ENCODE data around the gene TRIO.

The TRIO gene

DNA sequence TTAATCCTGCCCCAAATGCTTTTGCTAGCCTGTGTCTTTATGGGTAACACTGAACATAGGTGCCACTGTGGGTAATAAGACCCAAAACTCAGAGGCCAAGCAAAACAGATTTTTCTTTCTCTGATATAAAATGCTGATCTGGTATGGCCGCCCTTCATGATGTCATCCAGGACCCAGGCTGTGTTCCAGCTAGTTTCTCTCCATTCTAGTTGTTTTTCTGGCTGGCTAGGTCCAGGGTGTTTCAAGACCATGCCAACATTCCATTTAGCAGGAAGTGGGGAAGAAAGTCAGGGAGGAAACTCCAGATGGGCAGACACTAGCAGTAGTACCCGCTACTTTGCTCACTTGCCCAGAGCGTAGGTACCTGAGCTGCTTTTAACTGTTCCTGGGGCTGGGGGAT, 254.6 kb downstream of the TRIO start:
- H3K36me3 ChIP-seq (ENCODE audit: insufficient read depth, low read length): peaks cover 14% of the 10 kb centered on the region
- no peak overlapping the region for H3K9ac ChIP-seq (ENCODE audit: insufficient read length)
- no peak overlapping the region for H3K27ac ChIP-seq
- no peak for DNase-seq (ENCODE audit: low read depth, low spot score)
- no peak overlapping the region for H3K4me3 ChIP-seq
- TF ChIP-seq FOXP2 (optimal IDR thresholded peaks at IDR 0.05; ENCODE audit: control extremely low read depth, extremely low read length, insufficient read depth) (no peak), POLR2AphosphoS5 (IDR thresholded peaks at IDR 0.05; ENCODE audit: borderline replicate concordance, low read depth, low read length) (no peak), EZH2 (IDR thresholded peaks at IDR 0.05) (no peak)
- H3K9me3 ChIP-seq (ENCODE audit: low read depth, low read length): no peaks in the 10 kb centered on the region

DNA sequence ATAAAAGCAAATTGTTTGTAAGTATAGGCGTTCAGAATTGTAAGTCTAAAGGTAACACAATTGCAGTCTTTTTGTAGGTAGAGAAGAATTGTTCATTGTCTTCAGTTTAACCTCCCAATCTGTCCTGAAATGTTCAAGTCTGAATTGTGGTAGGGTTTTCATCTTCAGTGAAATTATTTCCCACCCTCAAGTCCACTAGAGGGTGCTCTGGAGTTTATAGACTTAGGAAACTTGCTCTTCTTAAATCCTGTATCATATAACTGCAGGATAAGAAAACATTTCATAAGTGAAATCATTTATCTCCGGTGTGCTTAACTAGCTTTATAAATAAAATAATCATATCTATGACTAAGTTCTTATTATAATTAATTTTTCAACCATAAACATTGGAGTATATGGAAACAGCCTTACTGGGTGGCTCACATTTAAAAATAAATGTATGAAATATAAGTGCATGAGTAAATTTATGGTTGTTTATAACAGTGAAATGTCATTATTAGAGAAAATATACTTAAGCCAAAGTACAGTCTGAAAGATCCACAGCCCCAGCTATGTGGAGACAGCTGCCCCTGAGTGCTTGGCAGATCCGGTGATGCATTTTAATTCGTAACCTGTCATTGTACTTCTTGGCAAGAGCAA, 256.0 kb downstream of the TRIO start:
- Histone ChIP-seq H3K9me3 (ENCODE audit: low read depth, low read length) (no peaks in the 10 kb centered on the region), H3K36me3 (ENCODE audit: insufficient read depth, low read length) (peaks cover 13% of the 10 kb centered on the region), H3K9ac (ENCODE audit: insufficient read length) (no peak overlapping the region), H3K4me3 (no peak overlapping the region), H3K27ac (no peak overlapping the region)
- no peak for DNase-seq (ENCODE audit: low read depth, low spot score)
- TF ChIP-seq POLR2AphosphoS5 (IDR thresholded peaks at IDR 0.05; ENCODE audit: borderline replicate concordance, low read depth, low read length): no peak

DNA sequence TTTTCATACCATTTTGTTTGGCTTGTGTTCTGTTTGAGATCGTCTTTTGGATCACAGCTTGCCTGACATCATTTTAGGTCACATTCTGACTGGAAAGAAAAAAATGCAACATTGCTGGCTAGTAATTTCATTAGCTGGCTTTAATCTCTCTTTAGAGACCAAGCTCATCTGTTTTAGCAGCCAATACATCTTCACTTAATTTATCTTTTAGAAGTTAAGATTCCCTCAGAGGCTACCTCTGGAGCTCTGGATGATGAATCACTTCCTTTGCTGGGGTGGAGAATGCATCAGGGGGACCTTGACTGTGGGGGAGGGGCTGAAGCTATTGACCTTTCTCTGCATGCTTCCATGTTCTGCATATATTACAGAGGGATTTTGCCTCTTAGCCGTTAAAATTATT, 256.9 kb downstream of the TRIO start:
- H3K36me3 ChIP-seq (ENCODE audit: insufficient read depth, low read length): peaks cover 10% of the 10 kb centered on the region
- no peak for DNase-seq (ENCODE audit: low read depth, low spot score)

DNA sequence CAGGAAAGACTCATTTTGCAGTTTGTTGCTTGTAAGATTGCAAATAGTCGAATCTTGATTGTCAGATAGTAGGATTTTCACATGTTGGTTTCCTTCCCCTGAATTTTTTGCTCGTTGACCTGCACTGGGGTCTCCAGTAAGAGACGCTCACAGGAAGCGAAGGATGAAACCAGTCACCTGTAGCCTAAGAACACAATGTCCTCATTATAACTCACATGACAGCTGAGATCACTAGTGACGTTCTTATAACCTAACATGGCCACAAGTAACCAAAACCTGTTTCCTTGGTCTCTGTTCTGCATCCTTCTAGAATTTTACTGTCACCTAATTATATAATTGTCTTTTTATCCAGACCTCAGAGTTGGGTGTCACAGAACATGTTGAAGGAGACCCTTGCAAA, 257.5 kb downstream of the TRIO start:
- H3K27ac ChIP-seq: no peak overlapping the region
- no peaks in the 10 kb centered on the region for H3K9me3 ChIP-seq (ENCODE audit: low read depth, low read length)
- no peak for TF ChIP-seq POLR2AphosphoS5 (IDR thresholded peaks at IDR 0.05; ENCODE audit: borderline replicate concordance, low read depth, low read length)
- TF ChIP-seq EZH2 (IDR thresholded peaks at IDR 0.05): no peak
- no peak for TF ChIP-seq FOXP2 (optimal IDR thresholded peaks at IDR 0.05; ENCODE audit: control extremely low read depth, extremely low read length, insufficient read depth)
- DNase-seq (ENCODE audit: low read depth, low spot score): no peak
- H3K4me3 ChIP-seq: no peak overlapping the region
- no peak overlapping the region for H3K9ac ChIP-seq (ENCODE audit: insufficient read length)
- H3K36me3 ChIP-seq (ENCODE audit: insufficient read depth, low read length): peaks cover 10% of the 10 kb centered on the region

More for the DNA sequence above, 256.9 kb downstream of the TRIO start:
- Histone ChIP-seq H3K4me3 (no peak overlapping the region), H3K9ac (ENCODE audit: insufficient read length) (no peak overlapping the region), H3K27ac (no peak overlapping the region), H3K9me3 (ENCODE audit: low read depth, low read length) (no peaks in the 10 kb centered on the region)
- TF ChIP-seq EZH2 (IDR thresholded peaks at IDR 0.05) (no peak), POLR2AphosphoS5 (IDR thresholded peaks at IDR 0.05; ENCODE audit: borderline replicate concordance, low read depth, low read length) (no peak), FOXP2 (optimal IDR thresholded peaks at IDR 0.05; ENCODE audit: control extremely low read depth, extremely low read length, insufficient read depth) (no peak)

DNA sequence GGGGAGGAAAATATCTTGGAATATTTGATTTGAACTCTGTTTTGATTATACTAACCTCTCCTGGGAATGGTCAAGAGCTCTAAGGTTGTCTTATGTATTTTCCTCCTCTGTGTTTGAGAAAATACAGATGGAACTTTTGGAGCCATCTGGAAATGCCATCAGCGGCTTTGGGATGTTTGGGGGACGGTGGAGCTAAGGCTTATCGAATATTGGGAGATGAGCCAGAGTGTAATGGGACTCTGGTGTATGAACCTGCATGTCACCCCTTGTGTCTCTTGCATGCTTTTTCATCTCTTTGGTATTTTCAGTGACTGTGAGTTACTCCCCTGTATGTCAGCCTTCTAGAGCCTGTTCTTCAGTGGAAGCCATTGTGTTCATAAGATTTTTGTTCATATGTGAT, 258.5 kb downstream of the TRIO start:
- no peaks in the 10 kb centered on the region for H3K9me3 ChIP-seq (ENCODE audit: low read depth, low read length)
- H3K4me3 ChIP-seq: no peak overlapping the region
- H3K27ac ChIP-seq: no peak overlapping the region
- TF ChIP-seq POLR2AphosphoS5 (IDR thresholded peaks at IDR 0.05; ENCODE audit: borderline replicate concordance, low read depth, low read length): no peak
- TF ChIP-seq EZH2 (IDR thresholded peaks at IDR 0.05): no peak
- TF ChIP-seq FOXP2 (optimal IDR thresholded peaks at IDR 0.05; ENCODE audit: control extremely low read depth, extremely low read length, insufficient read depth): no peak
- H3K36me3 ChIP-seq (ENCODE audit: insufficient read depth, low read length): peaks cover 10% of the 10 kb centered on the region
- no peak overlapping the region for H3K9ac ChIP-seq (ENCODE audit: insufficient read length)
- DNase-seq (ENCODE audit: low read depth, low spot score): no peak

DNA sequence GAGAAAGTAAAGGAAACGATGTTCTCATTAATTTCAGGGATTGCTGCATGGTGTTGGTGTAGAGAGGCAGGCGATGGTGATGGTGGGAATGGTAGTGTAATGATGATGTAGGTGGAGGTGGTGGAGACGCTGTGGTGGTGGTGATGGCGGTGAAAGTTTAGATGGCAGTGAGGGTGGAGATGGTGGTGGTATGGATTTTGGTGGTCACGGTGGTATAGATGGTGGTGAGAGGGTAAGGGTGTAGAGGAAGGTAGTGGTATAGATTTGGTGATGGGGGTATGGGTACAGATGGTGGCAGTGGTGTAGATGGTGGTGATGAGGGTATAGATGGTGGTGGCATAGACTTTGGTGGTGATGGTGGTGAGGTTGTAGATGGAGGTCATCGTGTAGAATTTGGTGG, 259.3 kb downstream of the TRIO start:
- Histone ChIP-seq H3K4me3 (no peak overlapping the region), H3K9me3 (ENCODE audit: low read depth, low read length) (no peaks in the 10 kb centered on the region), H3K27ac (no peak overlapping the region), H3K36me3 (ENCODE audit: insufficient read depth, low read length) (peaks cover 9% of the 10 kb centered on the region), H3K9ac (ENCODE audit: insufficient read length) (no peak overlapping the region)
- TF ChIP-seq POLR2AphosphoS5 (IDR thresholded peaks at IDR 0.05; ENCODE audit: borderline replicate concordance, low read depth, low read length) (no peak), EZH2 (IDR thresholded peaks at IDR 0.05) (no peak), FOXP2 (optimal IDR thresholded peaks at IDR 0.05; ENCODE audit: control extremely low read depth, extremely low read length, insufficient read depth) (no peak)
- DNase-seq (ENCODE audit: low read depth, low spot score): no peak

DNA sequence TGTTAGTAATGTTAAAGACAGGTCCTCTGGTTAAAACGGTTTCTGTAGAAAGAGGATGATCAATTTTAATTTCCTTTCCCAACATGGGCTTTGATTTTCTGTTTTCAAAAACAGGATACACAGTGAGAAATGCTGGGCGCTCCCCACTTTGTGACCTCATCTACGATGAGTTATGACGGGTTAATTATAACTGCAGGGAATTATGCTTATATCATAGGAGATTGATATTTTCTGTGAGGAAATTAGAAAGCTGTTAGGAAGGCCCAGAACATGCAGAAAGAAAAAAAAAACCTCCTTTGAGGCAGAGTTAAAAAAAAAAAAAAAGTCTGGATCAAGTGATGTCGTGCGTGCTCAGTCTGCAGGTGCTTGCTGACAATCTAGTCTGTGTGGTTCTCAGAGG, 261.6 kb downstream of the TRIO start:
- Histone ChIP-seq H3K9me3 (ENCODE audit: low read depth, low read length) (no peaks in the 10 kb centered on the region), H3K36me3 (ENCODE audit: insufficient read depth, low read length) (peaks cover 9% of the 10 kb centered on the region), H3K27ac (no peak overlapping the region), H3K9ac (ENCODE audit: insufficient read length) (no peak overlapping the region), H3K4me3 (no peak overlapping the region)
- TF ChIP-seq EZH2 (IDR thresholded peaks at IDR 0.05) (no peak), POLR2AphosphoS5 (IDR thresholded peaks at IDR 0.05; ENCODE audit: borderline replicate concordance, low read depth, low read length) (no peak), FOXP2 (optimal IDR thresholded peaks at IDR 0.05; ENCODE audit: control extremely low read depth, extremely low read length, insufficient read depth) (no peak)
- no peak for DNase-seq (ENCODE audit: low read depth, low spot score)

DNA sequence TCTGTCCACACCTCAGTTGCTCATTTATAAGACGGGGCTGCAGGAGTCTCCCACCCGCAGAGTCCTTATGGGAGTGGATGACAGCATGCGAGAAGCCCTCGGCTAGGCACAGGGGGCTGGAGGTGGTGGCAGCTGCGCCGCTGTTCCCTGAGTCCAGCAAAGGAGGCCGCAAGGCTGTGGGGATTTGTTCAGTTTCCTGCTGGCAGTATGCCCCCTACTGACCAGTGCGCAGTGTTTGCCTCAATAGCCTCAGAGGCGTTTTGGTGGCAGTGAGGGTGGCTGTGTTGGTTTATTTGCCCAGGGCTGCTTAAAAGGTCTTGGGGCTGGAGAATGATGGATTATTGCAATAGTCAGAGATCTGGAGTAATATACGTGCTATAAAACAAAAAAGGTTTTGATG, 262.1 kb downstream of the TRIO start:
- H3K9me3 ChIP-seq (ENCODE audit: low read depth, low read length): no peaks in the 10 kb centered on the region
- H3K27ac ChIP-seq: no peak overlapping the region
- H3K9ac ChIP-seq (ENCODE audit: insufficient read length): no peak overlapping the region
- TF ChIP-seq FOXP2 (optimal IDR thresholded peaks at IDR 0.05; ENCODE audit: control extremely low read depth, extremely low read length, insufficient read depth) (no peak), POLR2AphosphoS5 (IDR thresholded peaks at IDR 0.05; ENCODE audit: borderline replicate concordance, low read depth, low read length) (no peak), EZH2 (IDR thresholded peaks at IDR 0.05) (no peak)
- no peak overlapping the region for H3K4me3 ChIP-seq
- H3K36me3 ChIP-seq (ENCODE audit: insufficient read depth, low read length): peaks cover 4% of the 10 kb centered on the region; the same call in 1 of the 2 replicates
- no peak for DNase-seq (ENCODE audit: low read depth, low spot score)
